AG04449 (cell line): ENCODE data around the gene GPAT2.
A peak's percentile ranks its signal among the peaks of the same experiment; 100 is the strongest.
"Not testable (repeated sequence)": the region's sequence is repeated elsewhere in the genome, so short reads cannot be mapped to it uniquely, and the experiment has no call there.

Source experiments
- CTCF ChIA-PET: fragments of 350-600 bp; formaldehyde crosslinking; extraction: SDS; loops from one replicate; lab custom pipeline; 2021; ENCODE audit warnings: antibody characterized with exemption; lab: Yijun Ruan, JAX
- POLR2A ChIA-PET: fragments of 400-600, 350-600 bp; formaldehyde crosslinking; extraction: SDS; loops from one replicate; lab custom pipeline; 2020; ENCODE audit warnings: antibody characterized with exemption, inconsistent platforms; lab: Yijun Ruan, JAX
- DNase-seq: peaks from one replicate; pipeline ENCODE4 v3.0.0-alpha.2; 2010; ENCODE audit warnings: low read depth, low spot score
- H3K4me3 ChIP-seq: 2 replicates; pipeline ENCODE4 v1.5.1; 2011; ENCODE audit warnings: low read depth, mild to moderate bottlenecking, control low read depth, low read length
- TF ChIP-seq, protein P1 (sequence below): IDR thresholded peaks from one replicate; pipeline ENCODE4 v1.5.1; 2011; ENCODE audit warnings: mild to moderate bottlenecking, moderate library complexity, low read length, control low read depth, inconsistent platforms; ENCODE audit not compliant: insufficient read depth; ENCODE audit errors: missing control alignments

Gene GPAT2

DNA sequence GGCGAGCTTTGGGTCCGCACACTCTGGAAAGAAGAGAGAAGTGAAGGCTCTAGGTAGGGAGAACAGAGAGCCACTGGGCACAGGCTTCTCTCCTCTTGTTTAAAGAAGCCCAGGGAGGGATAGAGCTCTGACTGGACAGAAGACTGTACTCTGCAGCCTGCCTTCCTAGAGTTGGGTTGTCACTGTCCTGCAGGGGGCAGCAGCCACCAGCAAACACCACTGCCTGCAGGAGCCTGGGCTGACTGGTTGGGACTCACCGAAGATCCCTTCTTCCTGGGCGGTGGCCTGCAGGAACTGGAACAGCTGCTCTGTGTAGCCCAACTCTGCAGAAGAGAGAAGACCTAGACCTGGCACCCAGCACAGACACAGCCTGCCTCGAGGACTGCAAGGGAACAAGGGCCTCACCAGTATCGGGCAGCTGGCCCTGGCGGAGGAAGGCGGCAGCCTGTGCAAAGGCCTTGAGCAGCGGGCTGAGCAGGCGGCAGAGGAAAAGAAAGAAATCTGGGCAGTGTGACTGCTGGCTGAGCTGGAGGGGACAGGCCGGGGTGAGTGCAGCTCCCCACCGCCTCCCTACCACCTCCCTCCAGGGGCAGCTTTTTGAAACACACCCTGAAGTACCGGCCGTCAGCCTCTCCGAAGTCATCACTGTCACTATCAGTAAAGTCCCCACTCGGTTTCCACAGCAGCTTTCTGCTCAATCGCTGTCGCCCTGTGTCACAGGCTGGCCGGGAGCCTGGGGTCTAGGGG lies 11.8 kb downstream of the GPAT2 start:
- TF ChIP-seq, protein P1, sequence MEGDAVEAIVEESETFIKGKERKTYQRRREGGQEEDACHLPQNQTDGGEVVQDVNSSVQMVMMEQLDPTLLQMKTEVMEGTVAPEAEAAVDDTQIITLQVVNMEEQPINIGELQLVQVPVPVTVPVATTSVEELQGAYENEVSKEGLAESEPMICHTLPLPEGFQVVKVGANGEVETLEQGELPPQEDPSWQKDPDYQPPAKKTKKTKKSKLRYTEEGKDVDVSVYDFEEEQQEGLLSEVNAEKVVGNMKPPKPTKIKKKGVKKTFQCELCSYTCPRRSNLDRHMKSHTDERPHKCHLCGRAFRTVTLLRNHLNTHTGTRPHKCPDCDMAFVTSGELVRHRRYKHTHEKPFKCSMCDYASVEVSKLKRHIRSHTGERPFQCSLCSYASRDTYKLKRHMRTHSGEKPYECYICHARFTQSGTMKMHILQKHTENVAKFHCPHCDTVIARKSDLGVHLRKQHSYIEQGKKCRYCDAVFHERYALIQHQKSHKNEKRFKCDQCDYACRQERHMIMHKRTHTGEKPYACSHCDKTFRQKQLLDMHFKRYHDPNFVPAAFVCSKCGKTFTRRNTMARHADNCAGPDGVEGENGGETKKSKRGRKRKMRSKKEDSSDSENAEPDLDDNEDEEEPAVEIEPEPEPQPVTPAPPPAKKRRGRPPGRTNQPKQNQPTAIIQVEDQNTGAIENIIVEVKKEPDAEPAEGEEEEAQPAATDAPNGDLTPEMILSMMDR, result peak; percentile 75
- POLR2A ChIA-PET, result not testable (repeated sequence)
- CTCF ChIA-PET, result interaction anchor here (0.5 to 5.4 kb wide), 33 partner anchors 8 to 490 kb away, joined by 3 to 63 read pairs (median 4); partner anchors contain the start of genes ADRA2B, ASTL and STARD7

DNA sequence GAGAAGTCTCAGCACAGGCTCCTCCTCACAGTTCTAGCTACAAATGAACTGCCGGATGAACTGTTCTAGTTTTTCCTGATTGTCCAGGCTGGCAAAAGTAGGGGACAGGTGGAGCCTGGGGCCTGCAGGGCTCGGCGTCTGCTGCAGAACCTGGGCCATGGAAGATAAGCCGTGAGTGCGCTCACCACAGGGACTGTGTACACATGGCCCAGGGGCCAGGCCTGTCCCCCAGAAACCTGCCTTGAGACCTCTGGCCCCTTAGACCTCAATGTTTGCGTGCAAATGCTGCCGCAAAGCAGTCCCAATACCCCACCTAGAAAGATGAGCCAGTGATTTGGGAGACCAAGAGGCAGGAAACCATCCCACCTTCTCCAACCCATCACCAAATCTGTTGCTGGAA lies 12.6 kb downstream of the GPAT2 start:
- H3K4me3 ChIP-seq, DNase-seq, POLR2A ChIA-PET: not testable (repeated sequence)
- CTCF ChIA-PET, result interaction anchor here (0.5 to 5.4 kb wide), 33 partner anchors 8 to 491 kb away, joined by 3 to 63 read pairs (median 4); partner anchors contain the start of genes ADRA2B, ASTL and STARD7

More for the DNA sequence above, 11.8 kb downstream of the GPAT2 start:
- not testable (repeated sequence) for H3K4me3 ChIP-seq
- peak; percentile 23 for DNase-seq

DNA sequence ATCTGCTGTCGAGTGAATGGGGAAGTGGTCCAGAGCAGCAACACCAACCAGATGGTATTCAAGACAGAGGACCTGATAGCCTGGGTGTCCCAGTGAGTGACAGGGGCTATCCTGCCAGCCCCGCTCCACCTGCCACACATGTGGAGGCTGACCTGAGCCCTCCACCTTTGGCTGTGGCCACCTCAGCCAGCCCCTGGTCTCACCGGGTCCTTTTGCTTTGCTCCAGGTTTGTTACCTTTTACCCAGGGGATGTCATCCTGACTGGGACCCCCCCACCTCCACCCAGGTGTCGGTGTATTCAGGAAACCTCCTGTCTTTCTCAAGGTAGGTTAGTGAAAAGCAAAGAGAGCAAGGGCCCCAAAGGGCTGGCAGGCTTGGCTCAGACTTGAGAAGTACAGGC lies 13.6 kb downstream of the GPAT2 start:
- CTCF ChIA-PET, result interaction anchor here (2.0 to 5.4 kb wide), 2 partner anchors 91 to 96 kb away, joined by 7 to 63 read pairs; partner anchors contain the start of gene ADRA2B
- POLR2A ChIA-PET, H3K4me3 ChIP-seq, DNase-seq: not testable (repeated sequence)

DNA sequence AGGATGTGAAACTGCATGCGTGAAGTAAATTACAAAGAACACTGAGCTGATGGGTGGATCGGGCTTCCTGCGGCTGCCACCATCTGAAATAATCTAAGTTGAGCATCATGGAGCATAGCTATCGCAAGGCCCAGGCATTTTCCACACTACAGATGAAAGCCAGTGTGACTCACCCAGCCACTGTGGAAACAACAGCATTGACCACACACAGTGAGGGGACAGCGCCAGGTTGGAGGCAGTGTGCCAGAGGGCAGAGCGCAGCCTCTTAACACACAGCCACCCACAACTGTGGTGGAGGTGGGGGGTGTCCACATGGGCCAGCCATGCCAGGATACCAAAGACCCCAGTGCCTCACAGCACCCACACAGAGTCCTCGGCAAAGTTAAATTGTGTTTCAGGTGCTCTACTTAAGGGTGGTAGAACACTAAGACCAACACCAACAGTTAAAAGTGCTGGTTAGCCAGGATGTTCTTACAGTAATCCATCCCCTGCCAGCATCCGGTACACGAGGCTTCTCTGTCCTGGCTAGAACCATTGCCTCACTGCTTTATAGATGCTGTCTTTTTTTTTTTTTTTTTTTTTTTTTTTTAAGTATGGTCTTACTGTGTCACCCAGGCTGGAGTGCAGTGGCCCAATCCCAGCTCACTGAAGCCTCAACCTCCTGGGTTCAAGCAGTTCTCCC lies 14.7 kb downstream of the GPAT2 start:
- DNase-seq, POLR2A ChIA-PET, H3K4me3 ChIP-seq, CTCF ChIA-PET: not testable (repeated sequence)

DNA sequence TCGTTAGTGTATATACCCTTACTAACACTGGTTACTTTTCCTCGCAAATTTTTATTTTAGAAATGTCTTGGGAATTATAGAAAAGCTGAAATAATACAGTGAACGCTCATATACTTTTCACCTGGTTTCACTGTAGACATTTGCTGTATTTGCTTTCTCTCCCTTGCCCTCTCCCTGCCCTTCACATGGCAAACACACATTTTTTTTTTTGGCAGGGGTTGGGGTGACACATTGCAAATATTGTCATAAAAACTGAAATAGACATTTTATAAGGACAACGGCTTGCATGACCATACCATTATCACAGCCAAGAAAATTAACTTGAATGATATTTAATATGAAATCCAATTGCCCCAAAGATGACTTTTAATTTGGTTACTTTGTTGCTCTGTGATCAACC lies 18.4 kb downstream of the GPAT2 start:
- CTCF ChIA-PET, result interaction anchor here (1.5 kb wide), 1 partner anchor 101 kb away, joined by 5 read pairs; the partner anchor contains the start of gene ADRA2B
- DNase-seq, POLR2A ChIA-PET: not testable (repeated sequence)

DNA sequence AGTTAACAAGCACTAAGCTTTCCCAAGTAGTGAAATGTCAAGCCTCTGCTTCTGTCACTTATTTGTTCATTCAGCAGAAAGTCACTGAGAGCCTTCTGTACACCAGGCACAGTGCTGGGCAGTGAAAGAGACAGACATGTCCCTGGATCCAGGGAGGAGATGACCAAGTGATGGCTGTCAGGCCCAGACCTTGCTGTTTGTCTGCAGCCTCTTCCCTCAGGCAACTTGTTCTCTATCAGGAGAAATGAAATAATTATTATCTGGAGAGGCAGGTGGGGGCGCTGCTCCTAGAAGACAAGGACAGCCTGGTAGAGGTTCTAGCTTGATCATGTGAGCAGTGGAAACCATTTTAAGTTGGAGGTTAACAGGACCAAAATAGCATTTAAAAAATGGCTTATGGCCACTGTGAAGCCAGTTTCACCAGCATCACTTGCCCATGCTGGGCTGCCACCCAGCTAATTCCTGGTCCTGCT lies 21.9 kb downstream of the GPAT2 start:
- DNase-seq, POLR2A ChIA-PET, H3K4me3 ChIP-seq: not testable (repeated sequence)
- CTCF ChIA-PET, result interaction anchor here (1.6 to 2.1 kb wide), 3 partner anchors 10 to 104 kb away, joined by 3 to 10 read pairs (median 4); no protein-coding TSS in a partner anchor

More for the DNA sequence above, 18.4 kb downstream of the GPAT2 start:
- H3K4me3 ChIP-seq, result not testable (repeated sequence)

DNA sequence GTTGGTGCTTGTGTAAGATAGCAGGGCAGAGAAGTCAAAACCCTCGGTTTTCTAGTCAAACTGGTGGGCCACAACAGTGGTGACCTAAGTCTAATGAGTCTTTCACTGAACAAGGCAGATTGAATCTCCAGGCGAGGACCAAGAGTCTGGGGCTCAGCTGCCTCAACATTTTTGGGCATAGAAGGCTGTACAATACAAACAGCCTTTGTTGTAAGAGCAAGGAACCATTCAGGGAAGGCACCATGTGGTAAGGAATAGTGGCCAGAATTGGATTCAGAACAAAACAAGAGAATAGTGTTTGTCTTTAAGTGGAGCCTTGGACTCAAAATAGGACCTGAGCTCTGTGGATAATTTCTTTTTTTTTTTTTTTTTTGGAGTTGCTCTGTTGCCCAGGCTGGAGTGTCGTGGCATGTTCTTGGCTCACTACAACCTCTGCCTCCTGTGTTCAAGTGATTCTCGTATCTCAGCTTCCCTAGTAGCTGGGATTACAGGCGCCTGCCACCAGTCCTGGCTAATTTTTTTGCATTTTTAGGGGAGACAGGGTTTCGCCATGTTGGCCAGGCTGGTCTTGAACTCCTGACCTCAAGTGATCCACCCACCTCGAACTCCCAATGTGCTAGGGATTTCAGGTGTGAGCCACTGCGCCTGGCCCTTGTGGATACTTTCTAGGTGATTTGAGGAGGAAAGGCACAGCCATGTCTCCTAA lies 22.5 kb downstream of the GPAT2 start:
- POLR2A ChIA-PET, H3K4me3 ChIP-seq, DNase-seq: not testable (repeated sequence)
- CTCF ChIA-PET, result interaction anchor here (0.6 to 2.1 kb wide), 4 partner anchors 10 to 375 kb away, joined by 3 to 10 read pairs (median 4); no protein-coding TSS in a partner anchor

DNA sequence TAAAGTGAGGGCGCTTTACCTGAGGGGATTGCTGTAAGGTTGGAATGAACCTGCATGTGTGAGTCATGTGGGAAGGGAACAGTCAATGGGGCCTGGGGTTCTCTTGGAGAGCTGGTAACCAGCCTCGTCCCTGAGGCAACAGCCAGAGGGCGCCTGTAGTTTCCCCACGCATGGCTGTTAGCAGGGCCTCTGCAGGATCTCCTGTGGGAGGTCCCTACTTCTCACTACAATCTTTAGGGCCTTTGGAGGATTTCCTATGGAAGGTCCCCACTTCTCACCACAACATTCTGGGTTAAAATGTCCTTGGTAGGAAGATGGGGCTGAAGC lies 23.6 kb downstream of the GPAT2 start:
- TF ChIP-seq, protein P1, result peak; percentile 28
- DNase-seq, POLR2A ChIA-PET: not testable (repeated sequence)
- CTCF ChIA-PET, result interaction anchor here (2.1 kb wide), 1 partner anchor 12 kb away, joined by 10 read pairs; no protein-coding TSS in a partner anchor
- H3K4me3 ChIP-seq, result peak overlapping the region; percentile 23; the same call in 1 of the 2 replicates

DNA sequence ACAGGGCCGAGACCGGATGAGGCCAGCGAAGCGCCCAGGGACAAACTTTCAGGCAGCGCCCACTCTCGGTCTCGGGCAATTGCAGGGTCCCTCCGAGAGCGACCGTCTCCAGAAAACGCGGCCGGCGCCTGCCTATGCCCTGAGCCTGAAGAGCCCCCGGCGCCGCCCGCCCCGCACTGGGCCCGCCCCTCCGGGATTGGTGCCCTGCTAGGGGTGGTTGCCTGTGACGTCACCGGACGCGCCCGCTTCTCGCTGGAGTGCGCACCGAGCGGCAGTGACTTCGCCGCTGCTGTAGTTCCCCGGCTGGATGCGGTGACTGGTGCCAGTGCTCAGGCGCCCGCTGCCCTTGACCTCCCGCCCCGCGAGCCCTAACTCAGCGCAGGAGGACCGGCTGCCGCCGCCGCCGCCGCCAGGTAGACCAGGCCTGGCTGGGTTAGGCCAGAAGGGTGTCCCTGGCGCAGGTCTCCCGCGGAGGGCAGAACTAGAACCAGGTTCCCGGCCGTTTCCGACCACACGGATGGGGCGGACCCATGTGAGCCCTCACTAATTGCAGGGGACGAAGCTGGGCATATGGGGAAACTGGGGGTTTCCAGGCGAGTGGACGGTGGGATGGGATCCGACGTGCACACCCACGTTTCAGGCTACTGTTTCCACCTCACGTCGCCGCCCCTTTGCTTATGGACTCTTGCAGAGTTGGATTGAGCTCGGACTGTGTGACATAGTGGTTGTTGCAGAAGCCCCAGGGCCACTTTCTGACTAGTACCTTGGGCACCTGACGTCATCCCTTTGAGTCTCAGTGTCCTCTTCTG lies 24.2 kb downstream of the GPAT2 start:
- POLR2A ChIA-PET, DNase-seq: not testable (repeated sequence)
- CTCF ChIA-PET, result interaction anchor here (2.1 to 2.4 kb wide), 2 partner anchors 18 to 165 kb away, joined by 8 to 9 read pairs; no protein-coding TSS in a partner anchor
- peak overlapping the region; percentile 51 for H3K4me3 ChIP-seq

DNA sequence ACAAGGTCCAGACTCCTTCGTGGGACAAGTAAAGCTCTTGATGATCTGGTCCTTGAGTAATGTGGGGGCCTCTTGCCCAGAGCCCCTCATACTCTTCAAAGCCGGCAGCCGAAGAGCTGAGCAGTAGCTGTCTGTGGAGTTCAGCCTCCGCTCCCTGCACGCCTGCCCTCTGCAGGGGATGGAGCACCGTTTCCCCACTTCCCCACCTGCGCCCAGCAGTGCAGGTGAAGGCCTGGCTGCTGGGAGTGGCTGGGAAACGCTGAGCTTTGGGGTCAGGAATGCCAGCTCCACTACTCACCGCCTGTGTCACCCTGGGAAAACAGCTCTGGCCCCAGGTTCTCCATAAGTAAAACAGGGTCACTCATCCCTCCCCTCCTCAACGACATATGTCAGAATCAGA lies 24.9 kb downstream of the GPAT2 start:
- POLR2A ChIA-PET, DNase-seq: not testable (repeated sequence)
- peak overlapping the region; percentile 51 for H3K4me3 ChIP-seq
- CTCF ChIA-PET, result interaction anchor here (1.2 to 2.4 kb wide), 3 partner anchors 17 to 165 kb away, joined by 4 to 9 read pairs (median 8); partner anchors contain the start of gene ADRA2B

DNA sequence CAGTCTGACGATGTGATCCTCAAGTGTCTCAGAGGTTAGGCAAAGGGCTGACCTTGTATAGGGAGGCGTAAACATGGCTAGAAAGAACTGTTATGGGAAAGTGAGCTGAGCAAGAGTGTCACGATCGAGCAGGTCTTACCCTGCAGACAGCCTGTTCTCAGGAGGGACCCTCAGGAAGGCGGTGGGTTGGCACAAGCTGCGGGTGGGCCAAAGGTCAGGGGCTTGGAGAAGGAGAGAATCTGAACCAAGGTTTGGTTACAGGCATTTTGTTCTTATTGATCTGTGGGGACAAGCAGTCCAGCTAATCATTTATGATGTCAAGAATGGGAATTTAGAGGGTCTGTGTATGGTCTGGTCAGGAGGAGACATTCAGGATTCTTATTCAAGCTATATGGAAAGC lies 26.7 kb downstream of the GPAT2 start:
- CTCF ChIA-PET, result interaction anchor here (0.9 to 2.4 kb wide), 2 partner anchors 15 to 167 kb away, joined by 3 to 8 read pairs; no protein-coding TSS in a partner anchor
- DNase-seq, POLR2A ChIA-PET, H3K4me3 ChIP-seq: not testable (repeated sequence)

DNA sequence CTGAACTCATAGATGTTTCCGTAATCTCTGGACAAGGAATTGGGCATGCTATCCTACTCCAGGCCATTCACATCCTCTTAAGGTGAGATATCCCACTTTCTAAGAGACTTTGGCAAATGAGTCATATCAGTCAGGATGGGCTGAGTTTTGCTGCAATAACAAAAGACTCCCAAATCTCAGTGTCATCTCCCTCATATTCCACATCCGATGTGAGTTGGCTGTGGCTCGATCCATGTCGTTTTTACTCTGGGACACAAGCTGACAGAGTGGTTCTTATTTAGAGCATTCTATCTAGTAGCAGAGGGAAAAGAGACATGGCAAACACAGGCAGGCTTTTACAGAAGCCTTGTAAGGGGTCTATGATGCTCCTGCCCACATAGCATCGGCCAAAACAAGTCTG lies 28.5 kb downstream of the GPAT2 start:
- POLR2A ChIA-PET, H3K4me3 ChIP-seq, DNase-seq: not testable (repeated sequence)
- CTCF ChIA-PET, result interaction anchor here (0.9 to 1.5 kb wide), 3 partner anchors 13 to 401 kb away, joined by 3 to 4 read pairs (median 4); no protein-coding TSS in a partner anchor
